ENCODE results near the gene MFGE8. TPM values are rescaled to one million over a fixed set of nuclear protein-coding genes. Genes with fewer than 3 reads are reported as not detected.

The MFGE8 gene
- polyA plus RNA-seq, 1 donor from 2014 or later = 1.1 TPM

DNA sequence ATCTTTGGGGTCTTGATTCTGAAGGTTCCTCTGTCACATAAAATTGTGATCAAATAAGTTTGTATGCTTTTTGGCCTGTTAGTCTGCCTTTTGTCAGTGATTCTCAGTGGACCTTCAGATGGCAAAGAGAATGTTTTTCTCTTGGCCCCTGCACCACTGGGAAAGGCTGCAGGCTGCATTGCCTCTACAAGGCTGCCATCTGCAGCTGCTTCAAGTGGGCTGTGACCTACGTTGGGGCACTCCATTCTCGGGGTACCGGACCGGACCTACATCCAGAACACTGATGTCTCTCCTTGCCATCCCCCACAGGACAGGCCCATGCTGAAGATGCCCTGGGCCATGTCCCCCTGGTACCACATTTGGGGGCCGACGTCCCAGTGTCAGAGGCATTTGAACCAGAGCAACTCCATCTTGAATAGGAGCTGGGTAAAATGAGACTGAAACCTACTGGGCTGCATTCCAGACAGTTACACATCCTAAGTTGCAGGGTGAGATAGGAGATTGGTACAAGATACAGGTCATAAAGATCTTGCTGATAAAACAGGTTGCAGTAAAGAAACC is 37.5 kb upstream of the MFGE8 start (continued):
- no peak for TF ChIP-seq REST (IDR thresholded peaks at IDR 0.05; ENCODE audit: borderline replicate concordance)
- TF ChIP-seq SMC3 (conservative IDR thresholded peaks at IDR 0.05; ENCODE audit: poor library complexity) = no peak
- no peak for TF ChIP-seq EZH2 (IDR thresholded peaks at IDR 0.05; ENCODE audit: borderline replicate concordance, insufficient read depth, low read length, poor library complexity, severe bottlenecking)

DNA sequence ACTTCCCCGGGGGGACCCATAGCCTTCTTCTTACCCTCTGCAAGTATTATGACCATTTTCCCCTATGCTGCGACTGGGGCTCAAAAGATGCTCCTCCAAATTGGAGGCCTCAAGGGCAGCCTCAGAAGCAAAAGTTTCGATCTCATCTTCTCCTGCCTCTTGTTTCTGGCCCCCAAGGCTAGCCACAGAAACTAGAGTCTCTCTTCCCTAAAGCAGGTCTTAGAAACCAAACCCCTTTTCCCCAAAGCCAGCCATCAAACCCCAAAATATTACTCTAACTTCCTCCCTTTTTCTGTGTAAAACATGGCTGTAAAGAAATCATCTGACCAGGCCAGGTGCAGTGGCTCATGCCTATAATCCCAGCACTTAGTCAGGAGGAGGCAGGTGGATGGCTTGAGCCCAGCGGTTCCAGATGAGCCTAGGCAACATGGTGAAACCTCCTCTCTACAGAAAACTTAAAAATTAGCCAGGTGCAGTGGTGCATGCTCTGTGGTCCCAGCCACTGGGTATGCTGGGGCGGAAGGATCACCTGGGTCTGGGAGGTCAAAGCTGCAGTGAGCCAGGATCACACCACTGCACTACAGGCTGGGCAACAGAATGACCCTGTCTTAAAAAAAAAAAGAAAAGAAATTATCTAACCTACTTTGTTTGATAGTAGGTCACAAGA is 36.7 kb upstream of the MFGE8 start:
- H3K9me3 ChIP-seq (ENCODE audit: low read length) = no peaks in the 10 kb centered on the region
- no peak overlapping the region for H3K4me2 ChIP-seq (ENCODE audit: low read length)
- no peak overlapping the region for H3K4me3 ChIP-seq (ENCODE audit: low read length)
- H3K36me3 ChIP-seq (ENCODE audit: insufficient read depth, low read length) = no peaks in the 10 kb centered on the region
- H4K20me1 ChIP-seq (ENCODE audit: insufficient read depth) = no peaks in the 10 kb centered on the region
- H3F3A ChIP-seq (ENCODE audit: insufficient read depth, low read length, poor library complexity, severe bottlenecking) = no peaks in the 10 kb centered on the region
- no peak overlapping the region for H2AFZ ChIP-seq (ENCODE audit: low read depth, low read length)
- no peak overlapping the region for H3K9ac ChIP-seq (ENCODE audit: low read length)
- H3K79me2 ChIP-seq (replicated peaks; ENCODE audit: insufficient read depth, low read length) = no peaks in the 10 kb centered on the region
- no peak overlapping the region for H3K27ac ChIP-seq (ENCODE audit: low read length)
- TF ChIP-seq CTCF (IDR thresholded peaks at IDR 0.05; ENCODE audit: poor library complexity, severe bottlenecking) (no peak), EP300 (conservative IDR thresholded peaks at IDR 0.05; ENCODE audit: poor library complexity, severe bottlenecking) (no peak), EZH2 (IDR thresholded peaks at IDR 0.05; ENCODE audit: borderline replicate concordance, insufficient read depth, low read length, poor library complexity, severe bottlenecking) (no peak), MXI1 (conservative IDR thresholded peaks at IDR 0.05; ENCODE audit: poor library complexity, severe bottlenecking) (no peak), TAF1 (IDR thresholded peaks at IDR 0.05; ENCODE audit: low read depth) (no peak), REST (IDR thresholded peaks at IDR 0.05; ENCODE audit: borderline replicate concordance) (no peak), RAD21 (conservative IDR thresholded peaks at IDR 0.05) (no peak), POLR2AphosphoS5 (IDR thresholded peaks at IDR 0.05) (no peak), SMC3 (conservative IDR thresholded peaks at IDR 0.05; ENCODE audit: poor library complexity) (no peak)
- H3K27me3 ChIP-seq (ENCODE audit: insufficient read depth, low read depth, low read length) = no peaks in the 10 kb centered on the region
- no peaks in the 10 kb centered on the region for H3K9me2 ChIP-seq (ENCODE audit: insufficient read depth, low read length)
